IMR-90 (cell line): Measurements from ENCODE around the gene TOP3B. TPM values are rescaled to one million over a fixed set of nuclear protein-coding genes. Genes with fewer than 3 reads are reported as not detected.

Source experiments
- ATAC-seq: fragments of 200-7000 bp; cut with Tn5 transposase; 2 replicates; pipeline ENCODE4 v1.9.1; 2020; ENCODE audit warnings: low read depth, mild to moderate bottlenecking, moderate library complexity
- BruUV-seq: library from RNA; stranded (reverse); fragments of 400-500 nt; replicated peaks from 2 replicates; lab custom pipeline; 2021; lab: Mats Ljungman, UMichigan
- CTCF ChIA-PET: fragments of 300-600 bp; formaldehyde crosslinking; extraction: SDS; loops from one replicate; lab custom pipeline; 2021; ENCODE audit warnings: antibody characterized with exemption; lab: Yijun Ruan, JAX
- POLR2A ChIA-PET: fragments of 300-600 bp; sonication (Branson Sonifier 250); formaldehyde crosslinking; loops from one replicate; lab custom pipeline; 2022; ENCODE audit warnings: antibody characterized with exemption; ENCODE audit not compliant: unreplicated experiment; lab: Charles Lee
- DNase-seq: peaks from one replicate; pipeline ENCODE4 v3.0.0; 2013
- H2AFZ ChIP-seq: replicated peaks from 2 replicates; pipeline ENCODE3; 2013; ENCODE audit warnings: low read length, mild to moderate bottlenecking; ENCODE audit not compliant: poor library complexity
- H2AK5ac ChIP-seq: 2 replicates; pipeline ENCODE4 v1.6.1; 2013; ENCODE audit warnings: low read depth, low read length, inconsistent platforms
- H2AK9ac ChIP-seq: replicated peaks from 2 replicates; pipeline ENCODE3; 2013; ENCODE audit warnings: mild to moderate bottlenecking, low read depth, low read length, moderate library complexity; ENCODE audit not compliant: poor library complexity
- H2BK120ac ChIP-seq: 2 replicates; pipeline ENCODE4 v1.6.1; 2013; ENCODE audit warnings: low read depth, low read length, inconsistent platforms
- H2BK15ac ChIP-seq: 3 replicates; pipeline ENCODE4 v1.6.1; 2013; ENCODE audit warnings: low read depth, low read length, inconsistent platforms
- H2BK20ac ChIP-seq: 2 replicates; pipeline ENCODE4 v1.6.1; 2013; ENCODE audit warnings: low read depth, mild to moderate bottlenecking, inconsistent platforms, low read length, moderate library complexity
- H2BK5ac ChIP-seq: 2 replicates; pipeline ENCODE4 v1.6.1; 2013; ENCODE audit warnings: mild to moderate bottlenecking, low read depth, low read length, inconsistent platforms; ENCODE audit not compliant: poor library complexity, severe bottlenecking
- H3K14ac ChIP-seq: replicated peaks from 2 replicates; pipeline ENCODE4 v1.6.1; 2013; ENCODE audit warnings: low read depth, low read length, inconsistent platforms
- H3K18ac ChIP-seq: 2 replicates; pipeline ENCODE4 v1.6.1; 2013; ENCODE audit warnings: low read depth, low read length, control low read depth
- H3K23ac ChIP-seq: 2 replicates; pipeline ENCODE4 v1.6.1; 2013; ENCODE audit warnings: low read depth, low read length, inconsistent platforms
- H3K27ac ChIP-seq: 2 replicates; pipeline ENCODE4 v1.5.1; 2013; ENCODE audit warnings: mild to moderate bottlenecking, control low read depth, low read length; ENCODE audit not compliant: insufficient read depth
- H3K27me3 ChIP-seq: 2 replicates; pipeline ENCODE4 v1.6.1; 2013; ENCODE audit warnings: low read length; ENCODE audit not compliant: control insufficient read depth, insufficient read depth
- H3K36me3 ChIP-seq: 2 replicates; pipeline ENCODE4 v1.6.1; 2013; ENCODE audit warnings: low read length, mixed read lengths; ENCODE audit not compliant: control insufficient read depth, insufficient read depth
- H3K4ac ChIP-seq: 2 replicates; pipeline ENCODE4 v1.6.1; 2013; ENCODE audit warnings: low read depth, low read length, inconsistent platforms
- H3K4me1 ChIP-seq: 2 replicates; pipeline ENCODE4 v1.6.1; 2013; ENCODE audit warnings: low read length, mixed read lengths; ENCODE audit not compliant: control insufficient read depth, insufficient read depth
- H3K4me2 ChIP-seq: 2 replicates; pipeline ENCODE4 v1.6.1; 2013; ENCODE audit warnings: low read depth, mild to moderate bottlenecking, control low read depth, low read length, moderate library complexity
- H3K4me3 ChIP-seq: 2 replicates; pipeline ENCODE4 v1.5.1; 2013; ENCODE audit warnings: low read depth, mild to moderate bottlenecking, control low read depth, low read length, moderate library complexity; ENCODE audit not compliant: insufficient read depth
- H3K56ac ChIP-seq: 2 replicates; pipeline ENCODE4 v1.6.1; 2013; ENCODE audit warnings: low read length, inconsistent platforms; ENCODE audit not compliant: insufficient read depth; ENCODE audit errors: extremely low read depth
- H3K79me1 ChIP-seq, 2 experiments: 2 replicates each; pipeline ENCODE4 v1.6.1; 2013; ENCODE audit warnings: low read length in 2 of 2, inconsistent platforms in 1 of 2, low read depth in 1 of 2
- H3K9ac ChIP-seq: 2 replicates; pipeline ENCODE4 v1.6.1; 2013; ENCODE audit warnings: low read depth, low read length, control low read depth
- H3K9me1 ChIP-seq: 2 replicates; pipeline ENCODE4 v1.6.1; 2013; ENCODE audit warnings: low read length, inconsistent platforms; ENCODE audit not compliant: insufficient read depth
- H3K9me3 ChIP-seq: 2 replicates; pipeline ENCODE4 v1.6.1; 2013; ENCODE audit warnings: low read length; ENCODE audit not compliant: control insufficient read depth, insufficient read depth
- H4K20me1 ChIP-seq: 2 replicates; pipeline ENCODE4 v1.6.1; 2013; ENCODE audit warnings: low read length, inconsistent platforms; ENCODE audit not compliant: insufficient read depth
- H4K5ac ChIP-seq: 2 replicates; pipeline ENCODE4 v1.6.1; 2013; ENCODE audit warnings: mild to moderate bottlenecking, low read depth, low read length, control low read depth
- H4K8ac ChIP-seq, 2 experiments: 2 replicates each; pipeline ENCODE4 v1.6.1; 2013; ENCODE audit warnings: low read depth in 2 of 2, low read length in 2 of 2, control low read depth in 1 of 2, inconsistent platforms in 1 of 2
- H4K91ac ChIP-seq: 2 replicates; pipeline ENCODE4 v1.6.1; 2013; ENCODE audit warnings: low read depth, low read length, inconsistent platforms; ENCODE audit not compliant: insufficient read depth
- NFE2L2 ChIP-seq: fragments of 150-350 bp; IDR thresholded peaks from 2 replicates; pipeline ENCODE4 v1.6.1; 2016; ENCODE audit warnings: low read depth, mild to moderate bottlenecking, low read length
- POLR2A ChIP-seq: IDR thresholded peaks from 2 replicates; pipeline ENCODE4 v1.6.1; 2012; ENCODE audit warnings: mild to moderate bottlenecking, low read depth, low read length
- RAD21 ChIP-seq: IDR thresholded peaks from 2 replicates; pipeline ENCODE4 v1.6.1; 2012; ENCODE audit warnings: low read length, improper control_type of control experiment
- USF2 ChIP-seq: fragments of 150-350 bp; IDR thresholded peaks from 2 replicates; pipeline ENCODE4 v1.6.1; 2017; ENCODE audit warnings: mild to moderate bottlenecking, antibody characterized with exemption, low read length, low read depth
- WGBS, 2 experiments: methylation state at CpG; one replicate each; pipeline versions ENCODE4 v1.1.5 to v1.1.7; 2013; ENCODE audit warnings: missing lambda C conversion rate in 2 of 2; ENCODE audit not compliant: insufficient read length in 1 of 2; ENCODE audit errors: extremely low coverage in 2 of 2; 5-methylcytosine and 5-hydroxymethylcytosine counted together
- dilution Hi-C: fragments of 300-500 bp; cut with HindIII; formaldehyde crosslinking; loops from one replicate; pipeline ENCODE4 v1.14.3; 2018; ENCODE audit warnings: low sequenced_read_pairs; ENCODE audit not compliant: unreplicated experiment
- in situ Hi-C: fragments of 300-500 bp; cut with MboI; formaldehyde crosslinking; loops from 3 replicates; pipeline ENCODE4 v1.14.3; 2019; ENCODE audit warnings: low sequenced_read_pairs, inconsistent platforms, mixed read lengths
- intact Hi-C: fragments of 100-400 bp; cut with micrococcal nuclease; formaldehyde crosslinking; loops from 2 replicates; pipeline ENCODE4 v1.10.0; 2022
- polyA plus RNA-seq, 3 experiments: library from polyadenylated mRNA; depleted of rRNA; stranded (reverse); fragments of >200 nt; gene quantifications; 2 replicates each; pipeline ENCODE4 v1.2.3, GENCODE V29; 2012; ENCODE audit warnings: low replicate concordance in 1 of 3
- total RNA-seq: library from RNA; depleted of rRNA; stranded (reverse); fragments of >200 nt; gene quantifications from 2 replicates; pipeline ENCODE4 v1.2.3, GENCODE V29; 2012

The TOP3B gene
- total and polyA plus RNA-seq, 2 of the 4 experiments (the other 2 are of a cell fraction): 23.0 to 23.5 TPM

GRCh38 chr22:21991774-21992173 lies 9.2 kb upstream of the TOP3B start:
- no peak for DNase-seq
- H3K4me3 ChIP-seq: no peak overlapping the region
- H3K9ac ChIP-seq: no peak overlapping the region
- no peak overlapping the region for H3K27ac ChIP-seq
- H2AK5ac ChIP-seq: no peak overlapping the region
- H3K9me1 ChIP-seq: 0 out of 2 replicates have a peak, but pooled peaks cover 2% of the 10 kb centered on the region
- H4K5ac ChIP-seq: no peak overlapping the region
- no peak overlapping the region for H3K18ac ChIP-seq
- no peak overlapping the region for H4K91ac ChIP-seq
- in situ Hi-C loops: no loop called here
- H2BK20ac ChIP-seq: no peak overlapping the region
- H2BK120ac ChIP-seq: no peak overlapping the region
- no peak overlapping the region for H3K4me2 ChIP-seq
- no CpG with 5 or more reads among the region's 5 CpGs for WGBS, 2 experiments
- no peaks in the 10 kb centered on the region for H4K20me1 ChIP-seq
- H3K36me3 ChIP-seq: no peaks in the 10 kb centered on the region
- POLR2A ChIA-PET: no interaction called here
- BruUV-seq: no TSS peak
- no peak overlapping the region for H3K14ac ChIP-seq
- H3K79me1 ChIP-seq: no peaks in the 10 kb centered on the region
- no peaks in the 10 kb centered on the region for H3K4me1 ChIP-seq
- H2AK9ac ChIP-seq: no peak overlapping the region
- intact Hi-C loops: no loop called here
- H3K23ac ChIP-seq: no peak overlapping the region
- dilution Hi-C loops: no loop called here
- H3K27me3 ChIP-seq: peaks cover 68% of the 10 kb centered on the region
- H2BK15ac ChIP-seq: no peak overlapping the region
- no peak overlapping the region for H2AFZ ChIP-seq
- no peak for TF ChIP-seq NFE2L2
- TF ChIP-seq RAD21: no peak
- no peak for TF ChIP-seq POLR2A
- no peak for TF ChIP-seq USF2
- H2BK5ac ChIP-seq: no peak overlapping the region
- H3K9me3 ChIP-seq: no peaks in the 10 kb centered on the region
- H3K56ac ChIP-seq: no peak overlapping the region
- CTCF ChIA-PET: no interaction called here
- no peak overlapping the region for H3K4ac ChIP-seq
- no peak for ATAC-seq
- H4K8ac ChIP-seq: no peak overlapping the region
